Activated CD8-positive, alpha-beta T cell treated with anti-CD3 and anti-CD28 coated beads for 36 hours (primary cell): Measurements from ENCODE around the gene IKZF1. TPM values are rescaled to one million over a fixed set of nuclear protein-coding genes. Genes with fewer than 3 reads are reported as not detected.

Experiments
- ATAC-seq: fragments of 200-7000 bp; cut with Tn5 transposase; one replicate; pipeline ENCODE4 v1.10.0; 2021; ENCODE audit warnings: mild to moderate bottlenecking, moderate library complexity
- CTCF ChIA-PET: fragments of 350-600 bp; sonication (Branson Sonifier 250); formaldehyde crosslinking; loops from one replicate; lab custom pipeline; 2021; ENCODE audit warnings: antibody characterized with exemption; lab: Charles Lee
- POLR2A ChIA-PET: fragments of 350-600 bp; sonication (Branson Sonifier 250); formaldehyde crosslinking; loops from one replicate; lab custom pipeline; 2021; ENCODE audit warnings: antibody characterized with exemption; lab: Charles Lee
- DNase-seq: peaks from one replicate; pipeline ENCODE4 v3.0.0-alpha.2; 2020
- H3K27ac Mint-ChIP-seq: one replicate; pipeline ENCODE4 v1.8.0; 2021; ENCODE audit warnings: mild to moderate bottlenecking, mixed read lengths
- H3K27me3 Mint-ChIP-seq: one replicate; pipeline ENCODE4 v1.8.0; 2021; ENCODE audit warnings: mixed read lengths
- H3K36me3 Mint-ChIP-seq: one replicate; pipeline ENCODE4 v1.8.0; 2021; ENCODE audit warnings: low read depth, mixed read lengths
- H3K4me1 Mint-ChIP-seq: one replicate; pipeline ENCODE4 v1.8.0; 2021; ENCODE audit warnings: low read depth, mixed read lengths
- H3K4me3 Mint-ChIP-seq: one replicate; pipeline ENCODE4 v1.8.0; 2021; ENCODE audit warnings: mild to moderate bottlenecking, moderate library complexity, mixed read lengths
- H3K9me3 Mint-ChIP-seq: one replicate; pipeline ENCODE4 v1.8.0; 2021; ENCODE audit warnings: mixed read lengths
- intact Hi-C: fragments of 100-400 bp; cut with micrococcal nuclease; formaldehyde crosslinking; loops from one replicate; pipeline ENCODE4 v1.10.0; 2022
- total RNA-seq, 2 experiments: library from RNA; stranded (reverse); gene quantifications; one replicate each; pipeline ENCODE4 v1.2.3, GENCODE V29; 2021
- TF ChIP-seq, protein P1 (sequence below): fragments of 200-600 bp; IDR thresholded peaks from one replicate; pipeline ENCODE4 v1.8.0; 2022; ENCODE audit warnings: antibody characterized with exemption, mild to moderate bottlenecking

IKZF1 gene
- total RNA-seq, 2 experiments from 2014 or later, result 277 to 295 TPM

DNA sequence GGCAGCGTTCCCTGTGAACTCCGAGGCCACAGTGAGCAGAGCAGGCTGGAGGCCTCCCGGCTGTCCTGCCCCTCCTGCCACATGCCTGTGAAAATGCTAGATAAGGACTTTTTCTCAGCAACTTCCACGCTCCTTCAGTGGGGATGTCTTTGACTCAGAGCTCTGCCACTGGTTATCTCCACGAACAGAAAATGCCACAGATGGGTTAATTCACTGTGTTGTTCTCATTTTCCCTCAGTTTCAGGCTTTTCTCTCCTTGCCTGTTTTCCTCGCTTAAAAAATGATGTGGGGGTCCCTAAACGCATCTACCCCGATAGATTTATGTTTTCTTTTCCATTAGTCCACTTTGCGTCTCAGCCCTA lies 51.3 kb downstream of the IKZF1 start:
- intact Hi-C loops, result no loop called here
- H3K36me3 Mint-ChIP-seq, result peaks cover 91% of the 10 kb centered on the region
- ATAC-seq, result no peak
- TF ChIP-seq, protein P1, sequence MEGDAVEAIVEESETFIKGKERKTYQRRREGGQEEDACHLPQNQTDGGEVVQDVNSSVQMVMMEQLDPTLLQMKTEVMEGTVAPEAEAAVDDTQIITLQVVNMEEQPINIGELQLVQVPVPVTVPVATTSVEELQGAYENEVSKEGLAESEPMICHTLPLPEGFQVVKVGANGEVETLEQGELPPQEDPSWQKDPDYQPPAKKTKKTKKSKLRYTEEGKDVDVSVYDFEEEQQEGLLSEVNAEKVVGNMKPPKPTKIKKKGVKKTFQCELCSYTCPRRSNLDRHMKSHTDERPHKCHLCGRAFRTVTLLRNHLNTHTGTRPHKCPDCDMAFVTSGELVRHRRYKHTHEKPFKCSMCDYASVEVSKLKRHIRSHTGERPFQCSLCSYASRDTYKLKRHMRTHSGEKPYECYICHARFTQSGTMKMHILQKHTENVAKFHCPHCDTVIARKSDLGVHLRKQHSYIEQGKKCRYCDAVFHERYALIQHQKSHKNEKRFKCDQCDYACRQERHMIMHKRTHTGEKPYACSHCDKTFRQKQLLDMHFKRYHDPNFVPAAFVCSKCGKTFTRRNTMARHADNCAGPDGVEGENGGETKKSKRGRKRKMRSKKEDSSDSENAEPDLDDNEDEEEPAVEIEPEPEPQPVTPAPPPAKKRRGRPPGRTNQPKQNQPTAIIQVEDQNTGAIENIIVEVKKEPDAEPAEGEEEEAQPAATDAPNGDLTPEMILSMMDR, result no peak
- H3K4me1 Mint-ChIP-seq, result peaks cover 93% of the 10 kb centered on the region
- H3K9me3 Mint-ChIP-seq, result no peaks in the 10 kb centered on the region
- H3K4me3 Mint-ChIP-seq, result peak overlapping the region; percentile 25
- peak overlapping the region; percentile 99 for H3K27ac Mint-ChIP-seq
- ChIA-PET CTCF (interaction anchor here (1.0 to 5.5 kb wide), 6 partner anchors 9 to 150 kb away, joined by 3 to 43 read pairs (median 4); no protein-coding TSS in a partner anchor), POLR2A (interaction anchor here (1.2 to 40.7 kb wide), 4 partner anchors 6 to 90 kb away, joined by 6 to 1646 read pairs (median 1027); partner anchors contain the start of gene IKZF1)
- no peaks in the 10 kb centered on the region for H3K27me3 Mint-ChIP-seq
- DNase-seq, result no peak

DNA sequence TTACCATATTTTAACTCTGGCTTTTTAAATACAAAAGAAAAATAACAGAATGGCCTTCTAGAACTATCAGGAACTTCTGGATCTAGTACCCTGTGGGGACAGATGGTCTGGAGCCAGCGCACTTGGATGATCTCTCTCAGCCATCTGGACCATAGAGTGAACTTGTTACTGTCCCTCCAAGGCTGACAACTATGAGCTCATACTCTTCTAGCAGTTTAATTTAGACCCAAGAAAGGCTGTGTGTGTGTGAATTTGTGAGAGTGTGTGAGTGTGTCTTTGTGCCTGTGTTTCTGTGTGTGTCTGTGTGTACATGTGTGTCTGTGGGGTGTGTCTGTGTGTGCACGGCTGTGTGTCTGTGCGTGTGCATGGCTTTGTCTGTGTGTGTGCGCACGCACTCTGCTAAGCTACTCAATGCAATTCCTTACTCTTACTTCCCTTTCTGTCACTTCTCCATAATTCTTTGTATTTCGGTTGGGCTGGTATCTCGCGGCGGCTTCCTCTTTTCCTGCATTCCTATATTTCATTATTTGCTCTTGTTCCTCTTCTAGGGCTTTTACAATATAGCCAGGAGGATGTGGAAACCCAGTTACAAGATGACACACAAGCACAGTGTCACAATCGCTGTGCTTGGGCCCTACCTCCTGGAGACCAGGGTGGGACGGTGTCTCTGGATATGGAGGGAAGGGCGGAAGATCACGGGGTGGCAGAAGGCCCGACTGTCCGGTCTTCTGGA lies 51.9 kb downstream of the IKZF1 start:
- Mint-ChIP-seq H3K27me3 (no peaks in the 10 kb centered on the region), H3K4me3 (peak overlapping the region; percentile 25), H3K9me3 (no peaks in the 10 kb centered on the region), H3K27ac (peak overlapping the region; percentile 99), H3K36me3 (peaks cover 93% of the 10 kb centered on the region), H3K4me1 (peaks cover 93% of the 10 kb centered on the region)
- intact Hi-C loops, result no loop called here
- no peak for DNase-seq
- no peak for ATAC-seq
- CTCF ChIA-PET, result interaction anchor here (1.0 to 5.5 kb wide), 5 partner anchors 10 to 151 kb away, joined by 3 to 43 read pairs (median 6); no protein-coding TSS in a partner anchor
- POLR2A ChIA-PET, result interaction anchor here (25.9 to 40.7 kb wide), 3 partner anchors 5 to 37 kb away, joined by 1027 to 1646 read pairs (median 1027); partner anchors contain the start of gene IKZF1
- TF ChIP-seq, protein P1, result no peak

DNA sequence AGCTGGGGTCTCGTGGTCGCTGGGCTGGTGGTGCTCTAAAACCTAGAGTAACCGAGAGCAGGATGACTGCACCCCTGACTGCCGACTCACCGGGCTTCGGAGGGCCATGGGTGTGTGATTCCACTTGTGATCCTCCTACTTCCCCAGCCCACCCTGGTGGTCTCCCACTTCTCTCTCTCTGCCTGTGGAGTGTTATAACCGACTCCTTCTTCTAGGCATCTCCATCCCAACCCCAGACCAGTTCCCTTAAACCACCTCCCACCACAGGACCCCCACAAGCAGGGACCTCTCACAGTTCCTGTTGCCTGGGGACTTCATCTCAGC lies 52.4 kb downstream of the IKZF1 start:
- no peaks in the 10 kb centered on the region for H3K27me3 Mint-ChIP-seq
- ChIA-PET POLR2A (interaction anchor here (25.9 to 40.7 kb wide), 3 partner anchors 4 to 38 kb away, joined by 1027 to 1646 read pairs (median 1027); partner anchors contain the start of gene IKZF1), CTCF (interaction anchor here (1.5 to 5.5 kb wide), 3 partner anchors 10 to 151 kb away, joined by 6 to 43 read pairs (median 7); no protein-coding TSS in a partner anchor)
- no peaks in the 10 kb centered on the region for H3K9me3 Mint-ChIP-seq
- H3K27ac Mint-ChIP-seq, result peak overlapping the region; percentile 99
- H3K4me3 Mint-ChIP-seq, result peak overlapping the region; percentile 25
- DNase-seq (no peak), ATAC-seq (no peak)
- H3K4me1 Mint-ChIP-seq, result peaks cover 91% of the 10 kb centered on the region
- TF ChIP-seq, protein P1, result no peak
- peaks cover 93% of the 10 kb centered on the region for H3K36me3 Mint-ChIP-seq
- intact Hi-C loops, result no loop called here

DNA sequence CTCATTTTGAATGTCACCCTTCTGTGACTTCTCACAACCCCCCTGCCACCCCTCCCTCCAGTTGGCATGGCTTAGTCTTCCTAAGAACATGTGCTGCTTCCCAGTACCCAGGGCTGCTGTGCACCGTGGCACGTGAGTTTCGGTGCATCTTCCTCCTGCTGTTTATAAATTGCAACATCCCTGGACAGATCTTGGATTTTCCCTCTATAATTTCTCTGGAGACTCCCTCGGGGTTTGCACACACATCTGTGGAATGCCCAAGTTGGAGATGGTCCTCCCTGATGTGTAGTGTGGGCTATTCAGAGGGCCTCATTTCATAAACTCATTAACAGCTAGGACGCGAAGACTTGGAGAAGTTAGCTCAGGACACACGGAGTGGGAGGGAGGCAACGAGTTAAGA lies 52.9 kb downstream of the IKZF1 start:
- DNase-seq (no peak), ATAC-seq (no peak)
- Mint-ChIP-seq H3K27ac (peak overlapping the region; percentile 99), H3K27me3 (no peaks in the 10 kb centered on the region), H3K4me1 (peaks cover 91% of the 10 kb centered on the region), H3K4me3 (peak overlapping the region; percentile 69), H3K9me3 (no peaks in the 10 kb centered on the region), H3K36me3 (peaks cover 94% of the 10 kb centered on the region)
- POLR2A ChIA-PET, result interaction anchor here (1.0 to 40.7 kb wide), 4 partner anchors 4 to 147 kb away, joined by 3 to 1646 read pairs (median 1027); partner anchors contain the start of gene IKZF1
- CTCF ChIA-PET, result interaction anchor here (1.0 to 5.5 kb wide), 6 partner anchors 7 to 215 kb away, joined by 3 to 43 read pairs (median 4); no protein-coding TSS in a partner anchor
- intact Hi-C loops, result no loop called here
- TF ChIP-seq, protein P1, result no peak
